Endothelial cell of umbilical vein (primary cell): ENCODE results near the gene CENPU. TPM values are rescaled to one million over a fixed set of nuclear protein-coding genes. Genes with fewer than 3 reads are reported as not detected.

ENCODE experiments used
- BruUV-seq: library from RNA; stranded (reverse); fragments of 400-500 nt; replicated peaks from 2 replicates; lab custom pipeline; 2021; lab: Mats Ljungman, UMichigan
- CTCF ChIA-PET: fragments of 300-600, 350-600 bp; sonication (Branson Sonifier 250); formaldehyde crosslinking; loops from one replicate; lab custom pipeline; 2021; ENCODE audit warnings: antibody characterized with exemption, inconsistent platforms; lab: Charles Lee
- POLR2A ChIA-PET: fragments of 300-600, 350-600 bp; sonication (Branson Sonifier 250); formaldehyde crosslinking; loops from one replicate; lab custom pipeline; 2021; ENCODE audit warnings: antibody characterized with exemption, inconsistent platforms; lab: Charles Lee
- DNase-seq: peaks from one replicate; pipeline ENCODE4 v3.0.0-alpha.2; 2011; ENCODE audit warnings: low read depth, low spot score
- FAIRE-seq: peaks from 2 replicates; lab custom pipeline; 2011; peaks lifted over from hg19 to GRCh38; lab: Jason Lieb, UNC
- H2AFZ ChIP-seq: 2 replicates; pipeline ENCODE4 v1.6.0; 2012; ENCODE audit warnings: low read depth, low read length, control low read depth, inconsistent platforms
- H3K27ac ChIP-seq: 2 replicates; pipeline ENCODE4 v1.5.1; 2011; ENCODE audit warnings: low read depth, mild to moderate bottlenecking, control low read depth, low read length, moderate library complexity; ENCODE audit not compliant: insufficient read depth
- H3K27me3 ChIP-seq, 2 experiments: 2 replicates each; pipeline versions ENCODE4 v1.6.0 to v1.6.1; 2011; ENCODE audit warnings: low read length in 2 of 2, mixed read lengths in 1 of 2; ENCODE audit not compliant: control insufficient read depth in 2 of 2, insufficient read depth in 2 of 2
- H3K36me3 ChIP-seq, 2 experiments: 2 replicates in 1 of 2; 3 replicates in 1 of 2; pipeline ENCODE4 v1.5.1; 2011; ENCODE audit warnings: low read length in 2 of 2, mild to moderate bottlenecking in 1 of 2, moderate library complexity in 1 of 2; ENCODE audit not compliant: control insufficient read depth in 2 of 2, insufficient read depth in 2 of 2; ENCODE audit errors: extremely low read depth in 1 of 2
- H3K4me1 ChIP-seq: 3 replicates; pipeline ENCODE4 v1.5.1; 2011; ENCODE audit warnings: mild to moderate bottlenecking, low read length; ENCODE audit not compliant: control insufficient read depth, insufficient read depth; ENCODE audit errors: extremely low read depth
- H3K4me2 ChIP-seq: 2 replicates; pipeline ENCODE4 v1.6.1; 2011; ENCODE audit warnings: low read length, control low read depth, mixed read lengths; ENCODE audit not compliant: insufficient read depth
- H3K4me3 ChIP-seq, 3 experiments: fragments of 200-600 bp in 1 of 3; sonication (generic), shearing (Covaris generic) in 1 of 3; replicated peaks in 1 of 3; 2 replicates each; pipeline ENCODE4 v1.5.1; 2011 to 2016; ENCODE audit warnings: control low read depth in 3 of 3, low read length in 3 of 3, mild to moderate bottlenecking in 2 of 3, inconsistent platforms in 1 of 3, low read depth in 1 of 3, moderate library complexity in 1 of 3; ENCODE audit not compliant: insufficient read depth in 1 of 3
- H3K79me2 ChIP-seq: 2 replicates; pipeline ENCODE4 v1.6.0; 2012; ENCODE audit warnings: low read length, inconsistent platforms; ENCODE audit not compliant: control insufficient read depth, insufficient read depth
- H3K9ac ChIP-seq: replicated peaks from 2 replicates; pipeline ENCODE3; 2011; ENCODE audit warnings: low read length, control low read depth; ENCODE audit not compliant: insufficient read depth; ENCODE audit errors: extremely low read depth
- H3K9me1 ChIP-seq: replicated peaks from 3 replicates; pipeline ENCODE4 v1.6.0; 2011; ENCODE audit warnings: mild to moderate bottlenecking, low read length; ENCODE audit not compliant: control insufficient read depth, insufficient read depth; ENCODE audit errors: extremely low read depth
- H3K9me3 ChIP-seq: replicated peaks from 2 replicates; pipeline ENCODE4 v1.5.1; 2012; ENCODE audit warnings: low read length, inconsistent platforms; ENCODE audit not compliant: control insufficient read depth, insufficient read depth
- H4K20me1 ChIP-seq: replicated peaks from 2 replicates; pipeline ENCODE3; 2011; ENCODE audit warnings: mild to moderate bottlenecking, low read length; ENCODE audit not compliant: control insufficient read depth, insufficient read depth; ENCODE audit errors: extremely low read depth
- CTCF ChIP-seq, 2 donors: IDR thresholded peaks; 1 replicate in 1 of 2; 2 replicates in 1 of 2; pipeline ENCODE4 v1.5.1; 2011; ENCODE audit warnings: low read length in 2 of 2, mild to moderate bottlenecking in 2 of 2, moderate library complexity in 2 of 2, control low read depth in 1 of 2, inconsistent platforms in 1 of 2, low read depth in 1 of 2; ENCODE audit not compliant: insufficient read depth in 1 of 2; ENCODE audit errors: extremely low read depth in 1 of 2
- GATA2 ChIP-seq: IDR thresholded peaks from 2 replicates; pipeline ENCODE4 v1.7.0; 2011; ENCODE audit warnings: low read depth, mild to moderate bottlenecking, moderate library complexity, mixed read lengths, low read length; ENCODE audit not compliant: insufficient read length, insufficient read depth
- MAX ChIP-seq: IDR thresholded peaks from 2 replicates; pipeline ENCODE4 v1.6.1; 2011; ENCODE audit not compliant: insufficient read depth, insufficient read length
- MYC ChIP-seq: IDR thresholded peaks from one replicate; pipeline ENCODE4 v1.6.1; 2011; ENCODE audit warnings: mild to moderate bottlenecking, low read depth, low read length
- POLR2AphosphoS5 ChIP-seq: IDR thresholded peaks from 2 replicates; pipeline ENCODE4 v1.6.1; 2012; ENCODE audit warnings: low read depth, mild to moderate bottlenecking, control low read depth, low read length, moderate library complexity; ENCODE audit not compliant: insufficient read depth
- dilution Hi-C: fragments of 300-500 bp; cut with MboI; formaldehyde crosslinking; loops from one replicate; pipeline ENCODE4 v1.15.0; 2019; ENCODE audit warnings: low sequenced_read_pairs; ENCODE audit not compliant: extremely low pct_ligation_motif_present
- intact Hi-C: fragments of 100-400 bp; cut with micrococcal nuclease; formaldehyde crosslinking; loops from one replicate; pipeline ENCODE4 v1.10.0; 2022
- polyA plus RNA-seq, 4 experiments: library from polyadenylated mRNA; depleted of rRNA in 3 of 4; stranded (reverse) in 3 of 4; unstranded in 1 of 4; fragments of >200 nt; gene quantifications; 2 replicates each; pipeline versions ENCODE4 v1.2.1 to v1.2.3, GENCODE V29; 2011 to 2012; ENCODE audit warnings: missing spikeins in 1 of 4
- total RNA-seq: library from RNA; stranded (reverse); gene quantifications from 2 replicates; pipeline ENCODE4 v1.2.3, GENCODE V29; 2021

CENPU gene
- total and polyA plus RNA-seq, 2 donors (not counting 3 experiments of a cell fraction or from before 2014, with no cell fraction given), result 7.0 to 37.9 TPM

- H3K4me2 ChIP-seq, result no peak overlapping the region
- no peaks in the 10 kb centered on the region for H3K9me1 ChIP-seq
- intact Hi-C loops (no loop called here), dilution Hi-C loops (no loop called here)
- BruUV-seq, result no TSS peak
- no peak overlapping the region for H3K27ac ChIP-seq
- no peak overlapping the region for H3K9ac ChIP-seq
- H3K4me1 ChIP-seq, result no peaks in the 10 kb centered on the region
- FAIRE-seq (no peak), DNase-seq (no peak)
- ChIA-PET POLR2A (no interaction called here), CTCF (interaction anchor here (0.7 kb wide), 1 partner anchor 10 kb away, joined by 3 read pairs; no protein-coding TSS in a partner anchor)
- H3K36me3 ChIP-seq, result peaks cover 0 to 11% of the 10 kb centered on the region in 2 experiments
- no peaks in the 10 kb centered on the region for H3K9me3 ChIP-seq
- H3K27me3 ChIP-seq, result no peaks in the 10 kb centered on the region
- no peak overlapping the region for H3K4me3 ChIP-seq
- no peak for TF ChIP-seq GATA2
- no peaks in the 10 kb centered on the region for H4K20me1 ChIP-seq
- no peak overlapping the region for H2AFZ ChIP-seq
- peaks cover 10% of the 10 kb centered on the region for H3K79me2 ChIP-seq
These were observed 12.6 kb downstream of the CENPU start for GRCh38 chr4:184721254-184721653.

- Histone ChIP-seq H3K9ac (no peak overlapping the region), H3K27me3 (no peaks in the 10 kb centered on the region), H3K4me1 (no peaks in the 10 kb centered on the region), H3K9me3 (no peaks in the 10 kb centered on the region), H3K4me3 (no peak overlapping the region), H3K9me1 (no peaks in the 10 kb centered on the region), H2AFZ (no peak overlapping the region), H4K20me1 (no peaks in the 10 kb centered on the region), H3K4me2 (no peak overlapping the region), H3K79me2 (peaks cover 10% of the 10 kb centered on the region), H3K27ac (no peak overlapping the region), H3K36me3 (peaks cover 0 to 13% of the 10 kb centered on the region in 2 experiments)
- intact Hi-C loops (no loop called here), dilution Hi-C loops (no loop called here)
- CTCF ChIA-PET, result interaction anchor here (1.3 kb wide), 1 partner anchor 15 kb away, joined by 4 read pairs; the partner anchor contains the start of gene CENPU
- DNase-seq, result no peak
- no peak for TF ChIP-seq CTCF (IDR thresholded peaks at IDR 0.05; ENCODE audit: extremely low read depth in 1 of 2, insufficient read depth in 1 of 2, low read depth in 1 of 2, low read length in 2 of 2)
- TF ChIP-seq POLR2AphosphoS5, result no peak
- no peak for TF ChIP-seq GATA2
- no peak for TF ChIP-seq MAX
- no peak for TF ChIP-seq MYC
- POLR2A ChIA-PET, result no interaction called here
- BruUV-seq, result no TSS peak
- FAIRE-seq, result no peak
These were observed 14.5 kb downstream of the CENPU start for GRCh38 chr4:184719407-184719806.
